Activated T-cell treated with anti-CD3 and anti-CD28 coated beads, Interleukin-2, amount 50 U/mL, for 4 hours (primary cell): ENCODE results near the gene LMAN1L. TPM values are rescaled to one million over a fixed set of nuclear protein-coding genes. Genes with fewer than 3 reads are reported as not detected.

ENCODE experiments used
- ATAC-seq, 2 donors: fragments of 200-7000 bp; cut with Tn5 transposase; one replicate each; pipeline ENCODE4 v1.10.0; 2021
- DNase-seq: peaks from one replicate; pipeline ENCODE4 v3.0.0-alpha.2; 2020
- H3K27me3 Mint-ChIP-seq: one replicate; pipeline ENCODE4 v1.8.0; 2021; ENCODE audit warnings: low read depth, mixed read lengths
- H3K36me3 Mint-ChIP-seq: one replicate; pipeline ENCODE4 v1.8.0; 2022; ENCODE audit warnings: mixed read lengths; ENCODE audit not compliant: insufficient read depth
- H3K4me1 Mint-ChIP-seq: one replicate; pipeline ENCODE4 v1.8.0; 2021; ENCODE audit warnings: low read depth, mixed read lengths
- H3K4me3 Mint-ChIP-seq: one replicate; pipeline ENCODE4 v1.8.0; 2021; ENCODE audit warnings: mild to moderate bottlenecking, moderate library complexity, mixed read lengths
- H3K9me3 Mint-ChIP-seq: one replicate; pipeline ENCODE4 v1.8.0; 2021; ENCODE audit warnings: mixed read lengths
- total RNA-seq, 3 donors: library from RNA; stranded (reverse); gene quantifications; one replicate each; pipeline ENCODE4 v1.2.1, GENCODE V29; 2021

The LMAN1L gene
- total RNA-seq, 3 donors from 2014 or later = 0.30 to 0.55 (median 0.40) TPM

- no peak for ATAC-seq
- H3K9me3 Mint-ChIP-seq = no peaks in the 10 kb centered on the region
- H3K36me3 Mint-ChIP-seq = peaks cover 18% of the 10 kb centered on the region
Measured at GRCh38 chr15:74870436-74871215, 58.0 kb downstream of the LMAN1L start.

GRCh38 chr15:74872702-74873035 lies 60.0 kb downstream of the LMAN1L start:
- no peak for DNase-seq
- no peak for ATAC-seq
- Mint-ChIP-seq H3K4me3 (peak overlapping the region; percentile 99), H3K4me1 (peaks cover 55% of the 10 kb centered on the region), H3K36me3 (peaks cover 7% of the 10 kb centered on the region), H3K27me3 (no peaks in the 10 kb centered on the region), H3K9me3 (no peaks in the 10 kb centered on the region)

More at GRCh38 chr15:74870436-74871215, 58.0 kb downstream of the LMAN1L start:
- Mint-ChIP-seq H3K4me1 (peaks cover 75% of the 10 kb centered on the region), H3K27me3 (no peaks in the 10 kb centered on the region), H3K4me3 (peak overlapping the region; percentile 99)
- no peak for DNase-seq

- peak within 1 kb of the TSS; percentile 99 for H3K4me3 Mint-ChIP-seq
- H3K27me3 Mint-ChIP-seq = no peaks in the 10 kb centered on the region
- peaks cover 2% of the 10 kb centered on the region for H3K36me3 Mint-ChIP-seq
- DNase-seq (peak; percentile 84), ATAC-seq (peak; percentile 92 to 95)
- H3K9me3 Mint-ChIP-seq = no peaks in the 10 kb centered on the region
- H3K4me1 Mint-ChIP-seq = peaks cover 50% of the 10 kb centered on the region
Measured at GRCh38 chr15:74873036-74873755, 60.6 kb downstream of the LMAN1L start, which contains the start of gene SCAMP2. Gene SCAMP2 (minus strand): TSS chr15:74873365. CDS start chr15:74873255, 110 bp downstream.

- ATAC-seq = no peak
- peak overlapping the region; percentile 99 for H3K4me3 Mint-ChIP-seq
- peaks cover 2% of the 10 kb centered on the region for H3K36me3 Mint-ChIP-seq
- no peaks in the 10 kb centered on the region for H3K9me3 Mint-ChIP-seq
- H3K4me1 Mint-ChIP-seq = peaks cover 44% of the 10 kb centered on the region
- no peaks in the 10 kb centered on the region for H3K27me3 Mint-ChIP-seq
- no peak for DNase-seq
Measured at GRCh38 chr15:74873756-74874424, 61.3 kb downstream of the LMAN1L start.

Other genes starting within 250 kb of the LMAN1L start
- gene CLK3, start 197.0 kb upstream of the LMAN1L start, total RNA-seq = 10 to 100 TPM; 74.0 to 78.2 (median 74.8) TPM
- gene EDC3, start 116.8 kb upstream of the LMAN1L start, total RNA-seq = 10 to 100 TPM; 52.2 to 57.1 (median 56.6) TPM
- gene CYP1A1, start 87.3 kb upstream of the LMAN1L start, total RNA-seq = under 1 TPM; 0.60 to 0.90 (median 0.76) TPM
- under 1 TPM in 1 of 3 donors, not detected in 2; 0.08 TPM for gene CYP1A2, start 64.0 kb upstream of the LMAN1L start, total RNA-seq
- 100 to 1,000 TPM; 368 to 412 (median 397) TPM for gene CSK, start 30.8 kb upstream of the LMAN1L start, total RNA-seq
- under 1 TPM in 2 of 3 donors, not detected in 1; 0.23 to 0.32 TPM for gene CPLX3, start 13.8 kb downstream of the LMAN1L start, total RNA-seq
- 10 to 100 TPM; 52.8 to 64.7 (median 64.0) TPM for gene ULK3, start 30.3 kb downstream of the LMAN1L start, total RNA-seq
- 10 to 100 TPM; 81.7 to 91.0 (median 82.9) TPM for gene SCAMP2, start 60.5 kb downstream of the LMAN1L start, total RNA-seq
- gene MPI, start 77.2 kb downstream of the LMAN1L start, total RNA-seq = 10 to 100 TPM; 37.4 to 53.1 (median 46.6) TPM
- gene FAM219B, start 94.0 kb downstream of the LMAN1L start, total RNA-seq = 10 to 100 TPM; 23.6 to 26.6 (median 26.4) TPM
- gene COX5A, start 125.2 kb downstream of the LMAN1L start, total RNA-seq = 100 to 1,000 TPM; 257 to 291 (median 290) TPM
- gene RPP25, start 143.9 kb downstream of the LMAN1L start, total RNA-seq = 10 to 100 TPM; 10.7 to 15.1 (median 13.3) TPM
- gene SCAMP5, start 182.7 kb downstream of the LMAN1L start, total RNA-seq = 1 to 10 TPM in 2 of 3 donors, under 1 TPM in 1; 0.90 to 6.7 (median 1.8) TPM
- gene PPCDC, start 210.8 kb downstream of the LMAN1L start, total RNA-seq = 10 to 100 TPM; 15.4 to 17.9 (median 17.8) TPM